ENCODE results near the gene ANXA1.

DNA sequence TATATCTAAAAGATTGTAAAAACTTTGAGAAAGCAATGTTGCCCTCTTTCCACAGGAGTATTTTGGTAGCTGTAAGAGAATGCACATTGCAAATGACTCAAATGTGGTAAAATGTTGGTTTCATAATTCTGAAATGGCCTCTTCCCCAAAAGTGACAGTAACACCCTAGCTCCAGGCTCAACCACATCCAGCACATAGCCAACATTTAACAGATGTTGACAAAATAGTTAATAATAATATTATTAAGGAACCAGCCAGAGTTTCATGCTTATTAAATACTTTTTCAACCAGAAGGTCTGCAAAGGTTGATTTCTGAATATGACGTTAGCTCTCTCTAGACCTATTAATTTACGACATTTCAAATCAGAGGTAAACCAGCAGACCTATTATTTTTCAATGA is 1.3 kb downstream of the ANXA1 start:
- TF ChIP-seq, protein P1, sequence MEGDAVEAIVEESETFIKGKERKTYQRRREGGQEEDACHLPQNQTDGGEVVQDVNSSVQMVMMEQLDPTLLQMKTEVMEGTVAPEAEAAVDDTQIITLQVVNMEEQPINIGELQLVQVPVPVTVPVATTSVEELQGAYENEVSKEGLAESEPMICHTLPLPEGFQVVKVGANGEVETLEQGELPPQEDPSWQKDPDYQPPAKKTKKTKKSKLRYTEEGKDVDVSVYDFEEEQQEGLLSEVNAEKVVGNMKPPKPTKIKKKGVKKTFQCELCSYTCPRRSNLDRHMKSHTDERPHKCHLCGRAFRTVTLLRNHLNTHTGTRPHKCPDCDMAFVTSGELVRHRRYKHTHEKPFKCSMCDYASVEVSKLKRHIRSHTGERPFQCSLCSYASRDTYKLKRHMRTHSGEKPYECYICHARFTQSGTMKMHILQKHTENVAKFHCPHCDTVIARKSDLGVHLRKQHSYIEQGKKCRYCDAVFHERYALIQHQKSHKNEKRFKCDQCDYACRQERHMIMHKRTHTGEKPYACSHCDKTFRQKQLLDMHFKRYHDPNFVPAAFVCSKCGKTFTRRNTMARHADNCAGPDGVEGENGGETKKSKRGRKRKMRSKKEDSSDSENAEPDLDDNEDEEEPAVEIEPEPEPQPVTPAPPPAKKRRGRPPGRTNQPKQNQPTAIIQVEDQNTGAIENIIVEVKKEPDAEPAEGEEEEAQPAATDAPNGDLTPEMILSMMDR (IDR thresholded peaks at IDR 0.05; ENCODE audit: extremely low read depth in 1 of 2, insufficient read depth in 1 of 2, low read depth in 1 of 2, low read length in 2 of 2), result no peak
- no peak for TF ChIP-seq EZH2 (IDR thresholded peaks at IDR 0.05; ENCODE audit: borderline replicate concordance, low read depth, low read length, severe bottlenecking)
- TF ChIP-seq MYC (IDR thresholded peaks at IDR 0.05; ENCODE audit: low read depth, low read length), result no peak
